Uterus (tissue), 2 donors: ENCODE results near the gene TRABD2B.

Experiments
- CTCF ChIP-seq, 4 experiments: fragments of 200-600 bp in 2 of 4; fragments of 450-650 bp in 2 of 4; sonication (generic) in 2 of 4; IDR thresholded peaks; one replicate each; pipeline ENCODE4 v1.5.1; 2016 to 2019; ENCODE audit warnings: antibody characterized with exemption in 4 of 4, mild to moderate bottlenecking in 2 of 4, moderate library complexity in 1 of 4
- POLR2A ChIP-seq, 2 donors: fragments of 450-650 bp; IDR thresholded peaks; one replicate each; pipeline ENCODE4 v1.6.1; 2016; ENCODE audit warnings: antibody characterized with exemption in 2 of 2, mild to moderate bottlenecking in 1 of 2, moderate library complexity in 1 of 2

- TF ChIP-seq CTCF (IDR thresholded peaks at IDR 0.05): no peak
- no peak for TF ChIP-seq POLR2A (IDR thresholded peaks at IDR 0.05)
Observed at GRCh38 chr1:47727697-47728085, 269.5 kb downstream of the TRABD2B start.
